ENCODE results near the gene MMP1. TPM values are rescaled to one million over a fixed set of nuclear protein-coding genes. Genes with fewer than 3 reads are reported as not detected.

The MMP1 gene
- total and polyA plus RNA-seq, 2 of the 13 experiments (the other 11 are each of a cell fraction or from before 2014, with no cell fraction given): 0.09 to 0.21 TPM

- H2AFZ ChIP-seq (ENCODE audit: low read length): no peak overlapping the region
- ATAC-seq: no peak
- H4K20me1 ChIP-seq (ENCODE audit: insufficient read depth, low read length): no peaks in the 10 kb centered on the region
- H3K9ac ChIP-seq (ENCODE audit: insufficient read depth, low read depth, low read length): no peak overlapping the region
- no peaks in the 10 kb centered on the region for H3K79me2 ChIP-seq (ENCODE audit: insufficient read depth, low read length)
- in situ Hi-C loops (cut with HindIII; ENCODE audit: extremely low pct_ligation_motif_present, low pct_unique_long_range_greater_than_20kb): no loop called here
- H3K36me3 ChIP-seq (replicated peaks in 1 of 2; ENCODE audit: control insufficient read depth in 1 of 2, insufficient read depth in 2 of 2, low read length in 2 of 2): no peaks in the 10 kb centered on the region
- BruUV-seq (replicated peaks): no TSS peak
- no peaks in the 10 kb centered on the region for H3K27me3 ChIP-seq (ENCODE audit: control insufficient read depth in 1 of 2, insufficient read depth in 2 of 2, low read length in 2 of 2)
- no peak for DNase-seq (ENCODE audit: low spot score)
- no peak overlapping the region for H3K4me3 ChIP-seq (replicated peaks in 1 of 3; ENCODE audit: insufficient read depth in 1 of 3, low read depth in 2 of 3, low read length in 3 of 3)
- no peaks in the 10 kb centered on the region for H3K9me3 ChIP-seq (ENCODE audit: low read length)
- intact Hi-C loops (cut with micrococcal nuclease; ENCODE audit: unreplicated experiment): no loop called here
- ChIA-PET POLR2A (no interaction called here), CTCF (ENCODE audit: low intra/inter-chr PET ratio, low total read pairs) (no interaction called here)
- no peak for TF ChIP-seq DR1 (CRISPR knock-in tag; IDR thresholded peaks at IDR 0.05)
- TF ChIP-seq JUND (CRISPR knock-in tag; IDR thresholded peaks at IDR 0.05): no peak
- no peak for TF ChIP-seq TBL1XR1 (IDR thresholded peaks at IDR 0.05; ENCODE audit: borderline replicate concordance, low read length, partially characterized antibody)
- no peak for TF ChIP-seq ZNF766 (CRISPR knock-in tag; IDR thresholded peaks at IDR 0.05; ENCODE audit: borderline replicate concordance)
- TF ChIP-seq ZNF280D (CRISPR knock-in tag; IDR thresholded peaks at IDR 0.05): no peak
- no peak for TF ChIP-seq ZNF343 (CRISPR knock-in tag; IDR thresholded peaks at IDR 0.05)
- TF ChIP-seq ATF6 (CRISPR knock-in tag; conservative IDR thresholded peaks at IDR 0.05): no peak
- no peak for TF ChIP-seq HNRNPL (IDR thresholded peaks at IDR 0.05; ENCODE audit: low read depth, low read length)
- TF ChIP-seq GTF2F1 (IDR thresholded peaks at IDR 0.05; ENCODE audit: low read length): no peak
- TF ChIP-seq PTBP1 (IDR thresholded peaks at IDR 0.05; ENCODE audit: low read depth, low read length, poor library complexity, severe bottlenecking): no peak
- TF ChIP-seq NFKBIZ (CRISPR knock-in tag; IDR thresholded peaks at IDR 0.05): no peak
- TF ChIP-seq ARNTL (CRISPR knock-in tag; IDR thresholded peaks at IDR 0.05): no peak
- no peak for TF ChIP-seq DMAP1 (CRISPR knock-in tag; IDR thresholded peaks at IDR 0.05)
- no peak for TF ChIP-seq GATAD2A (CRISPR knock-in tag; IDR thresholded peaks at IDR 0.05)
- TF ChIP-seq TFE3 (CRISPR knock-in tag; IDR thresholded peaks at IDR 0.05): no peak
- TF ChIP-seq ZNF589 (CRISPR knock-in tag; conservative IDR thresholded peaks at IDR 0.05): no peak
- TF ChIP-seq HCFC1 (IDR thresholded peaks at IDR 0.05; ENCODE audit: low read depth, low read length): no peak
- no peak for TF ChIP-seq NFIC (IDR thresholded peaks at IDR 0.05; ENCODE audit: low read length)
- TF ChIP-seq MIXL1 (CRISPR knock-in tag; IDR thresholded peaks at IDR 0.05): no peak
- H3K4me1 ChIP-seq (ENCODE audit: insufficient read depth, low read length): no peaks in the 10 kb centered on the region
- H3K27ac ChIP-seq (ENCODE audit: extremely low read length, insufficient read depth, low read length): no peak overlapping the region
- FAIRE-seq: no peak
- no peak overlapping the region for H3K4me2 ChIP-seq (ENCODE audit: low read depth, low read length)
Measured at GRCh38 chr11:102783016-102783415, 14.9 kb downstream of the MMP1 start.

Data from HepG2 (cell line).